MCF 10A (cell line): ENCODE data around the gene PCDHGB3. TPM values are rescaled to one million over a fixed set of nuclear protein-coding genes. Genes with fewer than 3 reads are reported as not detected.
A peak's percentile ranks its signal among the peaks of the same experiment; 100 is the strongest.
"Not testable (repeated sequence)": the region's sequence is repeated elsewhere in the genome, so short reads cannot be mapped to it uniquely, and the experiment has no call there.

ENCODE experiments used
- BruUV-seq: library from RNA; stranded (reverse); fragments of 400-500 nt; replicated peaks from 2 replicates; lab custom pipeline; 2021; lab: Mats Ljungman, UMichigan
- CTCF ChIA-PET: fragments of 300-600 bp; sonication (Branson Sonifier 250); formaldehyde crosslinking; extraction: SDS; loops from one replicate; lab custom pipeline; 2021; ENCODE audit warnings: antibody characterized with exemption, inconsistent platforms; lab: Yijun Ruan, JAX
- POLR2A ChIA-PET: fragments of 300-600, 350-650 bp; sonication (Branson Sonifier 250); formaldehyde crosslinking; extraction: SDS; loops from one replicate; lab custom pipeline; 2020; ENCODE audit warnings: antibody characterized with exemption, inconsistent platforms; lab: Yijun Ruan, JAX
- DNase-seq: peaks from one replicate; pipeline ENCODE4 v3.0.0-alpha.2; 2018; ENCODE audit not compliant: unreplicated experiment
- H3K27ac Mint-ChIP-seq: one replicate; pipeline ENCODE4 v1.8.0; 2022; ENCODE audit warnings: mild to moderate bottlenecking, low read depth, mixed read lengths; ENCODE audit not compliant: unreplicated experiment
- H3K27me3 Mint-ChIP-seq: one replicate; pipeline ENCODE4 v1.8.0; 2022; ENCODE audit warnings: mixed read lengths; ENCODE audit not compliant: insufficient read depth, unreplicated experiment
- H3K36me3 Mint-ChIP-seq: one replicate; pipeline ENCODE4 v1.8.0; 2022; ENCODE audit warnings: mild to moderate bottlenecking, moderate library complexity, mixed read lengths; ENCODE audit not compliant: insufficient read depth, unreplicated experiment
- H3K4me1 Mint-ChIP-seq: one replicate; pipeline ENCODE4 v1.8.0; 2022; ENCODE audit warnings: mixed read lengths; ENCODE audit not compliant: insufficient read depth, unreplicated experiment
- H3K4me3 Mint-ChIP-seq: one replicate; pipeline ENCODE4 v1.8.0; 2022; ENCODE audit warnings: mild to moderate bottlenecking, moderate library complexity, mixed read lengths; ENCODE audit not compliant: unreplicated experiment
- H3K9me3 Mint-ChIP-seq: one replicate; pipeline ENCODE4 v1.8.0; 2022; ENCODE audit warnings: mixed read lengths; ENCODE audit not compliant: unreplicated experiment
- intact Hi-C: fragments of 100-400 bp; cut with micrococcal nuclease; formaldehyde crosslinking; loops from 2 replicates; pipeline ENCODE4 v1.14.1; 2022
- total RNA-seq: library from RNA; stranded (reverse); gene quantifications from 2 replicates; pipeline ENCODE4 v1.2.3, GENCODE V29; 2022
- TF ChIP-seq, protein P1 (sequence below): fragments of 200-600 bp; IDR thresholded peaks from one replicate; pipeline ENCODE4 v1.8.0; 2022; ENCODE audit warnings: antibody characterized with exemption, mild to moderate bottlenecking; ENCODE audit not compliant: unreplicated experiment

PCDHGB3 gene
- total RNA-seq, 1 experiment from 2014 or later, result 0.33 TPM

GRCh38 chr5:141371572-141372475, 1.8 kb downstream of the PCDHGB3 start:
- no peak overlapping the region for H3K27ac Mint-ChIP-seq
- ChIA-PET CTCF (interaction anchor here (0.6 to 2.7 kb wide), 6 partner anchors 8 to 192 kb away, joined by 3 to 13 read pairs (median 4); no protein-coding TSS in a partner anchor), POLR2A (no interaction called here)
- no peaks in the 10 kb centered on the region for H3K4me1 Mint-ChIP-seq
- H3K4me3 Mint-ChIP-seq, result no peak overlapping the region
- H3K36me3 Mint-ChIP-seq, result no peaks in the 10 kb centered on the region
- BruUV-seq, result no TSS peak
- no peak for DNase-seq
- TF ChIP-seq, protein P1, sequence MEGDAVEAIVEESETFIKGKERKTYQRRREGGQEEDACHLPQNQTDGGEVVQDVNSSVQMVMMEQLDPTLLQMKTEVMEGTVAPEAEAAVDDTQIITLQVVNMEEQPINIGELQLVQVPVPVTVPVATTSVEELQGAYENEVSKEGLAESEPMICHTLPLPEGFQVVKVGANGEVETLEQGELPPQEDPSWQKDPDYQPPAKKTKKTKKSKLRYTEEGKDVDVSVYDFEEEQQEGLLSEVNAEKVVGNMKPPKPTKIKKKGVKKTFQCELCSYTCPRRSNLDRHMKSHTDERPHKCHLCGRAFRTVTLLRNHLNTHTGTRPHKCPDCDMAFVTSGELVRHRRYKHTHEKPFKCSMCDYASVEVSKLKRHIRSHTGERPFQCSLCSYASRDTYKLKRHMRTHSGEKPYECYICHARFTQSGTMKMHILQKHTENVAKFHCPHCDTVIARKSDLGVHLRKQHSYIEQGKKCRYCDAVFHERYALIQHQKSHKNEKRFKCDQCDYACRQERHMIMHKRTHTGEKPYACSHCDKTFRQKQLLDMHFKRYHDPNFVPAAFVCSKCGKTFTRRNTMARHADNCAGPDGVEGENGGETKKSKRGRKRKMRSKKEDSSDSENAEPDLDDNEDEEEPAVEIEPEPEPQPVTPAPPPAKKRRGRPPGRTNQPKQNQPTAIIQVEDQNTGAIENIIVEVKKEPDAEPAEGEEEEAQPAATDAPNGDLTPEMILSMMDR, result no peak
- H3K27me3 Mint-ChIP-seq, result no peaks in the 10 kb centered on the region
- peaks cover 21% of the 10 kb centered on the region for H3K9me3 Mint-ChIP-seq
- intact Hi-C loops, result loop anchor here (2.0 kb wide), 1 partner anchor 189 kb away; no protein-coding TSS in a partner anchor

GRCh38 chr5:141373673-141374317, 3.8 kb downstream of the PCDHGB3 start, which contains the start of gene PCDHGA6:
TSS of gene PCDHGA6 (plus strand) at chr5:141373891. CDS start at chr5:141374084, 193 bp downstream.
- Mint-ChIP-seq H3K27me3 (no peaks in the 10 kb centered on the region), H3K4me3 (no peak within 1 kb of the TSS), H3K9me3 (peaks cover 21% of the 10 kb centered on the region), H3K4me1 (no peaks in the 10 kb centered on the region), H3K27ac (no peak within 1 kb of the TSS), H3K36me3 (no peaks in the 10 kb centered on the region)
- ChIA-PET POLR2A (no interaction called here), CTCF (interaction anchor here (0.7 to 2.0 kb wide), 5 partner anchors 151 to 199 kb away, joined by 3 to 6 read pairs (median 4); no protein-coding TSS in a partner anchor)
- TF ChIP-seq, protein P1, result peak; percentile 27
- BruUV-seq, result no TSS peak
- intact Hi-C loops, result no loop called here
- DNase-seq, result peak; percentile 17

- H3K4me3 Mint-ChIP-seq, result no peak overlapping the region
- no peak for DNase-seq
- H3K9me3 Mint-ChIP-seq, result peaks cover 21% of the 10 kb centered on the region
- ChIA-PET POLR2A (no interaction called here), CTCF (interaction anchor here (0.8 to 2.0 kb wide), 5 partner anchors 135 to 198 kb away, joined by 3 to 6 read pairs (median 3); no protein-coding TSS in a partner anchor)
- no peaks in the 10 kb centered on the region for H3K27me3 Mint-ChIP-seq
- no peaks in the 10 kb centered on the region for H3K36me3 Mint-ChIP-seq
- no peaks in the 10 kb centered on the region for H3K4me1 Mint-ChIP-seq
- TF ChIP-seq, protein P1, result no peak
- BruUV-seq, result no TSS peak
- H3K27ac Mint-ChIP-seq, result no peak overlapping the region
- intact Hi-C loops, result no loop called here
Observed at GRCh38 chr5:141374627-141375026, 4.6 kb downstream of the PCDHGB3 start.

- H3K27me3 Mint-ChIP-seq, H3K27ac Mint-ChIP-seq, DNase-seq, BruUV-seq, POLR2A ChIA-PET, H3K4me1 Mint-ChIP-seq, H3K36me3 Mint-ChIP-seq, intact Hi-C loops, H3K4me3 Mint-ChIP-seq: not testable (repeated sequence)
- CTCF ChIA-PET, result interaction anchor here (0.6 to 2.0 kb wide), 4 partner anchors 134 to 192 kb away, joined by 3 to 6 read pairs (median 4); no protein-coding TSS in a partner anchor
- H3K9me3 Mint-ChIP-seq, result peaks cover 18% of the 10 kb centered on the region
Observed at GRCh38 chr5:141375444-141376155, 5.6 kb downstream of the PCDHGB3 start.
